ENCODE measurements around the gene CSF1. TPM values are rescaled to one million over a fixed set of nuclear protein-coding genes. Genes with fewer than 3 reads are reported as not detected.

Gene CSF1
- total and polyA plus RNA-seq, 2 donors (not counting 1 experiment from before 2014, with no cell fraction given), result 28.6 to 48.9 TPM

- Histone ChIP-seq H3K4me2 (ENCODE audit: extremely low read depth, insufficient read depth, low read length) (no peak overlapping the region), H3K4me3 (replicated peaks in 1 of 4; ENCODE audit: control extremely low read depth in 1 of 4, insufficient read depth in 1 of 4, low read depth in 3 of 4, low read length in 4 of 4) (no peak overlapping the region), H3K36me3 (ENCODE audit: control insufficient read depth, insufficient read depth, low read length) (no peaks in the 10 kb centered on the region), H3K9me3 (ENCODE audit: control insufficient read depth, insufficient read depth, low read depth, low read length) (no peaks in the 10 kb centered on the region), H4K20me1 (ENCODE audit: control insufficient read depth, extremely low read depth, insufficient read depth, low read length) (no peaks in the 10 kb centered on the region), H3K27me3 (ENCODE audit: control insufficient read depth, insufficient read depth, low read length) (peaks cover 3% of the 10 kb centered on the region), H3K9ac (ENCODE audit: insufficient read depth, low read length) (no peak overlapping the region), H3K27ac (ENCODE audit: insufficient read depth, low read length) (no peak overlapping the region), H2AFZ (ENCODE audit: low read length) (no peak overlapping the region), H3K79me2 (ENCODE audit: control insufficient read depth, insufficient read depth, low read length) (no peaks in the 10 kb centered on the region), H3K4me1 (ENCODE audit: control insufficient read depth, extremely low read depth, insufficient read depth, low read length) (peaks cover 8% of the 10 kb centered on the region)
- no peak for DNase-seq (ENCODE audit: low read depth in 2 of 2)
- no peak for TF ChIP-seq CTCF (conservative IDR thresholded peaks at IDR 0.05 in 1 of 2, IDR thresholded peaks at IDR 0.05 in 1 of 2; ENCODE audit: low read depth in 1 of 2, low read length in 2 of 2)
- no peak for TF ChIP-seq EZH2 (IDR thresholded peaks at IDR 0.05; ENCODE audit: low read length, missing control alignments)
Measured at GRCh38 chr1:109892561-109893368, 17.9 kb upstream of the CSF1 start.

- Histone ChIP-seq H3K9ac (ENCODE audit: insufficient read depth, low read length) (no peak overlapping the region), H4K20me1 (ENCODE audit: control insufficient read depth, extremely low read depth, insufficient read depth, low read length) (no peaks in the 10 kb centered on the region), H3K36me3 (ENCODE audit: control insufficient read depth, insufficient read depth, low read length) (no peaks in the 10 kb centered on the region), H3K9me3 (ENCODE audit: control insufficient read depth, insufficient read depth, low read depth, low read length) (no peaks in the 10 kb centered on the region), H3K4me3 (replicated peaks in 1 of 4; ENCODE audit: control extremely low read depth in 1 of 4, insufficient read depth in 1 of 4, low read depth in 3 of 4, low read length in 4 of 4) (no peak overlapping the region), H3K4me2 (ENCODE audit: extremely low read depth, insufficient read depth, low read length) (no peak overlapping the region), H3K4me1 (ENCODE audit: control insufficient read depth, extremely low read depth, insufficient read depth, low read length) (peaks cover 8% of the 10 kb centered on the region), H3K27me3 (ENCODE audit: control insufficient read depth, insufficient read depth, low read length) (peaks cover 3% of the 10 kb centered on the region), H3K27ac (ENCODE audit: insufficient read depth, low read length) (no peak overlapping the region), H3K79me2 (ENCODE audit: control insufficient read depth, insufficient read depth, low read length) (no peaks in the 10 kb centered on the region), H2AFZ (ENCODE audit: low read length) (no peak overlapping the region)
- TF ChIP-seq CTCF (conservative IDR thresholded peaks at IDR 0.05 in 1 of 2, IDR thresholded peaks at IDR 0.05 in 1 of 2; ENCODE audit: low read depth in 1 of 2, low read length in 2 of 2) (no peak), EZH2 (IDR thresholded peaks at IDR 0.05; ENCODE audit: low read length, missing control alignments) (no peak)
- no peak for DNase-seq (ENCODE audit: low read depth in 2 of 2)
Measured at GRCh38 chr1:109893532-109894171, 17.0 kb upstream of the CSF1 start.

GRCh38 chr1:109894823-109895719 is 15.6 kb upstream of the CSF1 start:
- Histone ChIP-seq H3K4me1 (ENCODE audit: control insufficient read depth, extremely low read depth, insufficient read depth, low read length) (peaks cover 8% of the 10 kb centered on the region), H3K36me3 (ENCODE audit: control insufficient read depth, insufficient read depth, low read length) (no peaks in the 10 kb centered on the region), H3K4me2 (ENCODE audit: extremely low read depth, insufficient read depth, low read length) (no peak overlapping the region), H3K27ac (ENCODE audit: insufficient read depth, low read length) (no peak overlapping the region), H4K20me1 (ENCODE audit: control insufficient read depth, extremely low read depth, insufficient read depth, low read length) (no peaks in the 10 kb centered on the region), H3K9me3 (ENCODE audit: control insufficient read depth, insufficient read depth, low read depth, low read length) (no peaks in the 10 kb centered on the region), H3K27me3 (ENCODE audit: control insufficient read depth, insufficient read depth, low read length) (peaks cover 3% of the 10 kb centered on the region), H2AFZ (ENCODE audit: low read length) (no peak overlapping the region), H3K9ac (ENCODE audit: insufficient read depth, low read length) (no peak overlapping the region), H3K4me3 (replicated peaks in 1 of 4; ENCODE audit: control extremely low read depth in 1 of 4, insufficient read depth in 1 of 4, low read depth in 3 of 4, low read length in 4 of 4) (no peak overlapping the region), H3K79me2 (ENCODE audit: control insufficient read depth, insufficient read depth, low read length) (no peaks in the 10 kb centered on the region)
- DNase-seq (ENCODE audit: low read depth in 2 of 2), result no peak
- no peak for TF ChIP-seq CTCF (conservative IDR thresholded peaks at IDR 0.05 in 1 of 2, IDR thresholded peaks at IDR 0.05 in 1 of 2; ENCODE audit: low read depth in 1 of 2, low read length in 2 of 2)
- no peak for TF ChIP-seq EZH2 (IDR thresholded peaks at IDR 0.05; ENCODE audit: low read length, missing control alignments)
